Mesenchymal stem cell (in vitro differentiated cells and primary cell): ENCODE measurements around the gene ZSWIM5.

Experiments
- DNase-seq: peaks from one replicate; pipeline ENCODE4 v3.0.0-alpha.2; 2013
- H2AFZ ChIP-seq: one replicate; pipeline ENCODE4 v1.6.1; 2013; ENCODE audit warnings: low read depth, mild to moderate bottlenecking, control low read depth, inconsistent platforms, low read length, moderate library complexity
- H2AK5ac ChIP-seq: 2 replicates; pipeline ENCODE4 v1.6.1; 2013; ENCODE audit warnings: low read length, moderate library complexity, mild to moderate bottlenecking, inconsistent platforms; ENCODE audit not compliant: severe bottlenecking
- H2BK120ac ChIP-seq: one replicate; pipeline ENCODE4 v1.6.1; 2013; ENCODE audit warnings: low read depth, mild to moderate bottlenecking, inconsistent platforms, low read length, moderate library complexity
- H2BK12ac ChIP-seq, 2 experiments: one replicate each; pipeline ENCODE4 v1.6.1; 2013; ENCODE audit warnings: inconsistent platforms in 2 of 2, low read length in 2 of 2, mild to moderate bottlenecking in 2 of 2, moderate library complexity in 2 of 2, control low read depth in 1 of 2
- H2BK15ac ChIP-seq: one replicate; pipeline ENCODE4 v1.6.1; 2013; ENCODE audit warnings: mild to moderate bottlenecking, low read depth, inconsistent platforms; ENCODE audit not compliant: poor library complexity, severe bottlenecking
- H2BK5ac ChIP-seq: 2 replicates; pipeline ENCODE4 v1.6.1; 2013; ENCODE audit warnings: low read depth, mild to moderate bottlenecking, low read length, control low read depth, inconsistent platforms; ENCODE audit not compliant: poor library complexity, severe bottlenecking
- H3K14ac ChIP-seq, 2 experiments: one replicate each; pipeline ENCODE4 v1.6.1; 2013; ENCODE audit warnings: inconsistent platforms in 2 of 2, low read length in 2 of 2, control low read depth in 1 of 2, mild to moderate bottlenecking in 1 of 2, moderate library complexity in 1 of 2
- H3K18ac ChIP-seq, 2 experiments: one replicate each; pipeline ENCODE4 v1.6.1; 2013; ENCODE audit warnings: inconsistent platforms in 2 of 2, low read length in 2 of 2, control low read depth in 1 of 2, low read depth in 1 of 2, mild to moderate bottlenecking in 1 of 2
- H3K23ac ChIP-seq, 2 experiments: one replicate each; pipeline ENCODE4 v1.6.1; 2013; ENCODE audit warnings: inconsistent platforms in 2 of 2, low read length in 2 of 2, mild to moderate bottlenecking in 2 of 2, moderate library complexity in 2 of 2, control low read depth in 1 of 2
- H3K27ac ChIP-seq: 2 replicates; pipeline ENCODE4 v1.5.1; 2013; ENCODE audit warnings: mild to moderate bottlenecking, moderate library complexity, low read length, control low read depth, inconsistent platforms; ENCODE audit not compliant: poor library complexity, severe bottlenecking
- H3K27me3 ChIP-seq, 2 experiments: 2 replicates each; pipeline versions ENCODE4 v1.6.1 to v1.7.0; 2013; ENCODE audit warnings: low read length in 2 of 2, mild to moderate bottlenecking in 2 of 2, moderate library complexity in 2 of 2, control low read depth in 1 of 2, inconsistent platforms in 1 of 2; ENCODE audit not compliant: control insufficient read depth in 1 of 2, insufficient read depth in 1 of 2
- H3K36me3 ChIP-seq, 2 experiments: 2 replicates each; pipeline versions ENCODE4 v1.6.1 to v1.7.0; 2013; ENCODE audit warnings: low read length in 2 of 2, control low read depth in 1 of 2, inconsistent platforms in 1 of 2, low read depth in 1 of 2, mild to moderate bottlenecking in 1 of 2; ENCODE audit not compliant: insufficient read depth in 2 of 2, control insufficient read depth in 1 of 2
- H3K4ac ChIP-seq, 2 experiments: one replicate each; pipeline ENCODE4 v1.6.1; 2013; ENCODE audit warnings: inconsistent platforms in 2 of 2, low read length in 2 of 2, mild to moderate bottlenecking in 2 of 2, moderate library complexity in 2 of 2, control low read depth in 1 of 2, low read depth in 1 of 2
- H3K4me1 ChIP-seq: 2 replicates; pipeline ENCODE4 v1.6.1; 2013; ENCODE audit warnings: low read depth, low read length, control low read depth; ENCODE audit not compliant: control insufficient read depth, insufficient read depth
- H3K4me2 ChIP-seq: 2 replicates; pipeline ENCODE4 v1.6.1; 2013; ENCODE audit warnings: low read length, mild to moderate bottlenecking, inconsistent platforms; ENCODE audit not compliant: poor library complexity, severe bottlenecking
- H3K4me3 ChIP-seq, 2 experiments: 2 replicates each; pipeline versions ENCODE4 v1.5.1 to v1.7.0; 2013; ENCODE audit warnings: low read length in 2 of 2, mild to moderate bottlenecking in 2 of 2, control low read depth in 1 of 2, low read depth in 1 of 2; ENCODE audit not compliant: insufficient read depth in 1 of 2
- H3K79me1 ChIP-seq: replicated peaks from 2 replicates; pipeline ENCODE4 v1.6.1; 2013; ENCODE audit warnings: mild to moderate bottlenecking, control low read depth, low read length, inconsistent platforms; ENCODE audit not compliant: poor library complexity, severe bottlenecking
- H3K9ac ChIP-seq: 2 replicates; pipeline ENCODE4 v1.7.0; 2013; ENCODE audit warnings: mild to moderate bottlenecking, low read length, moderate library complexity
- H3K9me3 ChIP-seq: 2 replicates; pipeline ENCODE4 v1.7.0; 2013; ENCODE audit warnings: mild to moderate bottlenecking, low read length; ENCODE audit not compliant: control insufficient read depth
- H4K8ac ChIP-seq: one replicate; pipeline ENCODE4 v1.6.1; 2013; ENCODE audit warnings: inconsistent platforms, mild to moderate bottlenecking, low read length, moderate library complexity
- H4K91ac ChIP-seq: one replicate; pipeline ENCODE4 v1.6.1; 2013; ENCODE audit warnings: mild to moderate bottlenecking, low read length, inconsistent platforms
- WGBS: methylation state at CpG from one replicate; pipeline ENCODE4 v1.1.7; 2013; ENCODE audit warnings: mixed read lengths; 5-methylcytosine and 5-hydroxymethylcytosine counted together

Gene ZSWIM5

DNA sequence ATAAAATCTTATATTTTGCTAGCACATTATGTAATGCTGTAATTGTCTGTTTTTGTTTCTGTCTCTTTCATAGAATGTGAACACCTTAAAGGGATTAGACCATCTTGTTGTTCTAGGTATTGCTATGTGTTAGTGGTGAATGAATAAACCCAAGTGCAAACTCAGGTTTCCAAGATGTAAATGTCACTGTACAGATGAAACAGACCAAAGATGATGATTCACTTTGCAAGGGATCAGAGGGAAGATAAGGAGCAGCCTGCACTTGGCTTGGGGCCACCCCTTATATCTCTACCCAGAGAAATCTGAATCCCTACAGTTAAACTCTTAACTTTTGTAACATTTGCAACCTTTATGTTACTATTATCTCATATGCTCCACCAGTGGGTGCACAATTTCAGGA is 168.9 kb downstream of the ZSWIM5 start:
- no peaks in the 10 kb centered on the region for H3K27me3 ChIP-seq
- no peaks in the 10 kb centered on the region for H3K9me3 ChIP-seq
- H3K9ac ChIP-seq, result no peak overlapping the region
- no peak overlapping the region for H4K8ac ChIP-seq
- H3K27ac ChIP-seq, result no peak overlapping the region
- no peaks in the 10 kb centered on the region for H3K79me1 ChIP-seq
- no peak overlapping the region for H3K4me2 ChIP-seq
- DNase-seq, result no peak
- no peak overlapping the region for H3K14ac ChIP-seq
- no peak overlapping the region for H3K4ac ChIP-seq
- H2AFZ ChIP-seq, result no peak overlapping the region
- H3K4me3 ChIP-seq, result no peak overlapping the region
- no peak overlapping the region for H3K18ac ChIP-seq
- H3K23ac ChIP-seq, result no peak overlapping the region
- H2AK5ac ChIP-seq, result no peak overlapping the region
- H2BK120ac ChIP-seq, result no peak overlapping the region
- H3K36me3 ChIP-seq, result no peaks in the 10 kb centered on the region
- no peak overlapping the region for H2BK12ac ChIP-seq
- H2BK15ac ChIP-seq, result no peak overlapping the region
- H4K91ac ChIP-seq, result no peak overlapping the region
- H3K4me1 ChIP-seq, result no peaks in the 10 kb centered on the region
- no peak overlapping the region for H2BK5ac ChIP-seq

DNA sequence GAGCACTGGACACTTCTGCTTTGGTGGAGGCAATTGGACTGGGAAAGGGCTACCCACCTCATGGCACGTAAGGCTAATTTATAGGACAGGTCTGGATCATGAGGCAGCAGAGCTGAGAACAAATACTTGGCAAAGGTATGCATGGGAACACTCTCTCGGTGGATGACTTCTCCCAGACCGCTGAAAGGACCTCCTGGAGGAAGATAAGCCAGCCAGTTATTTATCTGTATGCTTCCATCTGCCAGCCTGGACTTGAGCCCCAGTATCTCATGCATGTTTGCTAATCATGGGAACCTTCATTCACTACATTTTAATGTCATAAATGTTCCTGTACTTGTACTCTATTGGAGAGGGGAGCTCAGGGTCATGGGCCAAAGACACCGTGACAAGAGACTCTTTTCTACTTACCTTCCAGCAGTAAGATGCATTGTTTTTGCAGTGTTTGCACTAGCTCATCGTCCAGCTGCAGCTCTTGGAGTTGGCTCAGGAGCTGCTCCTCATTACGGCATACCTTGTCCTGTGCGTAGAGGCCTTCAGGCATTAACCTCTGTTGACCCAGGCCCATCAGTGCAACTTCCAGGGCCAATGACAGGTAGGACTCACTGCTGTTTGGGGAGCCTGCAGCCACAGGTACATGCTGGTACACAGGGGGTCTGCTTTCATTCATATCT is 170.6 kb downstream of the ZSWIM5 start:
- Histone ChIP-seq H4K91ac (no peak overlapping the region), H3K27ac (no peak overlapping the region), H2BK120ac (no peak overlapping the region), H3K27me3 (no peaks in the 10 kb centered on the region), H3K14ac (no peak overlapping the region), H3K4me1 (no peaks in the 10 kb centered on the region), H2AK5ac (no peak overlapping the region), H3K4me3 (no peak overlapping the region), H3K9ac (no peak overlapping the region), H2BK12ac (no peak overlapping the region), H3K79me1 (no peaks in the 10 kb centered on the region), H2BK15ac (no peak overlapping the region), H3K23ac (no peak overlapping the region), H4K8ac (no peak overlapping the region), H3K4me2 (no peak overlapping the region), H2AFZ (no peak overlapping the region), H3K36me3 (no peaks in the 10 kb centered on the region), H3K18ac (no peak overlapping the region), H3K9me3 (no peaks in the 10 kb centered on the region), H2BK5ac (no peak overlapping the region), H3K4ac (no peak overlapping the region)
- 82% methylated on average over 7 of the region's 7 CpGs for WGBS
- no peak for DNase-seq

DNA sequence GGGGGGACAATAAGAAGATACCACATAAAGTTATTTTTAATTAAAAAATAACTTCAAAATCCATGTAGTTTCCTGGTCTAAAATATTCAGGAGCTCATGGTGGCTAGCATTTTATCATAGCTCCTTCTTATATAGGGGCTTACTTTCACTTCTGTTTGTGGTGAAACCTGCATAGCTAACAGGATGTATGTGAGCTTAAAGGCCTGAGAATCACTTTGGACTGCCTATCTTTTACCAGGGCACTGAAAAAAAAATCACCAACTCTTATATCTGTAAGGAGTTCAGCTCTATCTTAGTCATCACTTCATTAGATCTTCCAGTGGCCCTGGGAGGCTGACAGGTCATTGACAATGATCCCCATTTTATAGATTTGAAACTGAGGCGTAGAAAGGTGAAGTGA is 173.0 kb downstream of the ZSWIM5 start:
- no peak for DNase-seq
- H3K27me3 ChIP-seq, result no peaks in the 10 kb centered on the region
- H3K4me3 ChIP-seq, result no peak overlapping the region
- no peaks in the 10 kb centered on the region for H3K36me3 ChIP-seq
- H2AK5ac ChIP-seq, result no peak overlapping the region
- H2BK5ac ChIP-seq, result no peak overlapping the region
- H4K91ac ChIP-seq, result no peak overlapping the region
- H3K4me1 ChIP-seq, result no peaks in the 10 kb centered on the region
- H3K23ac ChIP-seq, result no peak overlapping the region
- H3K79me1 ChIP-seq, result no peaks in the 10 kb centered on the region
- no peak overlapping the region for H3K27ac ChIP-seq
- no peaks in the 10 kb centered on the region for H3K9me3 ChIP-seq
- H3K14ac ChIP-seq, result no peak overlapping the region
- H3K9ac ChIP-seq, result no peak overlapping the region
- H2AFZ ChIP-seq, result no peak overlapping the region
- H3K4me2 ChIP-seq, result no peak overlapping the region
- H2BK12ac ChIP-seq, result no peak overlapping the region
- no peak overlapping the region for H2BK120ac ChIP-seq
- no peak overlapping the region for H3K4ac ChIP-seq
- H4K8ac ChIP-seq, result no peak overlapping the region
- WGBS, result no CpG with 5 or more reads among the region's 1 CpG
- no peak overlapping the region for H3K18ac ChIP-seq
- H2BK15ac ChIP-seq, result no peak overlapping the region

DNA sequence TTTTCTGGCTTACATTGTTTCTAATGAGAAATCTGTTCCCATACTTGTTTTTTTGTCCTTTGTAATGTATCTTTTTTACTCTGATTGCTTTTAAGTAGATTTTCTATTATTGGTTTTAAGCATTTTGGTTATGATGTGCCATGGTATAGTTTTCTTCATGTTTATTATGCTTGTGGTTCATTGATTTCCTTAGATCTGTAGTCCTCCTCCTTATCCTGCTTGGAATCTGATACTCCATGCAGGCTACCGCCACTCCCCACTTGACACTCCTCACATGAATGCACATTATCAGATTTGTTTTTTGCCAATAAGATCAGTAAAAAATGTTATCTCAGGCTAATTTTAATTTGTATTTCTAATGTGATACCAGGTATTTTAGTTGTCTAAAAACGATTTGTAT is 173.6 kb downstream of the ZSWIM5 start:
- no peak for DNase-seq
- Histone ChIP-seq H3K4me3 (no peak overlapping the region), H4K91ac (no peak overlapping the region), H2BK15ac (no peak overlapping the region), H2BK5ac (no peak overlapping the region), H3K79me1 (no peaks in the 10 kb centered on the region), H3K4me2 (no peak overlapping the region), H2AFZ (no peak overlapping the region), H4K8ac (no peak overlapping the region), H2BK12ac (no peak overlapping the region), H3K9ac (no peak overlapping the region), H2BK120ac (no peak overlapping the region), H3K27ac (no peak overlapping the region), H3K4me1 (no peaks in the 10 kb centered on the region), H3K4ac (no peak overlapping the region), H2AK5ac (no peak overlapping the region), H3K9me3 (no peaks in the 10 kb centered on the region), H3K14ac (no peak overlapping the region), H3K27me3 (no peaks in the 10 kb centered on the region), H3K36me3 (no peaks in the 10 kb centered on the region), H3K23ac (no peak overlapping the region), H3K18ac (no peak overlapping the region)
- WGBS, result 100% methylated on average over 1 of the region's 2 CpGs
